K562 (cell line): Measurements from ENCODE around the gene BCCIP.

ENCODE experiments used
- E2F3 ChIP-seq: fragments of 250-450 bp; sonication (Bioruptor Pico); IDR thresholded peaks from 2 replicates; pipeline ENCODE4 v1.4.0; 2020; ENCODE audit warnings: mild to moderate bottlenecking
- RHOXF2B ChIP-seq: fragments of 250-450 bp; sonication (Bioruptor Pico); conservative IDR thresholded peaks from 2 replicates; pipeline ENCODE4 v1.5.1; 2021
- TF ChIP-seq, protein P1 (sequence below), 2 experiments: fragments of 450-650 bp in 1 of 2; sonication (generic) in 1 of 2; formaldehyde crosslinking in 1 of 2; IDR thresholded peaks in 1 of 2; conservative IDR thresholded peaks in 1 of 2; 2 replicates each; pipeline versions ENCODE4 v1.6.1 to v1.8.1; 2016 to 2023; ENCODE audit warnings: mild to moderate bottlenecking in 2 of 2, moderate library complexity in 2 of 2, inconsistent platforms in 1 of 2, missing genetic modification reagents in 1 of 2

DNA sequence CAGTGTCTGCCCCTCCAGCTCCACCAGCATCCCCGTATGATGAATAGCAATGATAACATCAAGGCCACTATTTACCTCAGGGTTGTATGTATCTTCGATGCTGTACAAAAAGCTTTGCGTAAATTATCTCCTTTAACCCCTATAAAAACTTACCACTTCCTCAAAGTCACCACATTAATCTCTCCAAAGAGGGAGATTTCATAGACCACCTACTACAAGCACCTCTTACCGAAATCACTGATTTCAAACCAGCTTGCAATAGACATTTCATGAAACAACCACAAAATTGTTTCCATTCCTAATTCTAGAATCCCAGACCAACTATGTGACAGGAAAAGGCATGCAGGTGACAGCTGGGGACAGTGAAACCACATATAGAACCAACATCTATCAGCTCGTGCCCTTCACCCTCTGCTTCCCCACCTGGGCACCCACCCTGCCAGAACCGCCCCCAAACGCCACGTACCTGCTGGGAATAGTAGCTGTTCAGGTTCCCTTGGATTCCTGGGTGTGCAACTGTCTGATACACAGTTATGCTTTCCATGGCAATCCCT is 27.6 kb upstream of the BCCIP start:
- no peak for TF ChIP-seq RHOXF2B
- no peak for TF ChIP-seq E2F3 (CRISPR knock-in tag)
- TF ChIP-seq, protein P1, sequence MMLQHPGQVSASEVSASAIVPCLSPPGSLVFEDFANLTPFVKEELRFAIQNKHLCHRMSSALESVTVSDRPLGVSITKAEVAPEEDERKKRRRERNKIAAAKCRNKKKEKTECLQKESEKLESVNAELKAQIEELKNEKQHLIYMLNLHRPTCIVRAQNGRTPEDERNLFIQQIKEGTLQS (IDR thresholded peaks at IDR 0.05) = no peak
- TF ChIP-seq, protein P1 (CRISPR knock-in tag; conservative IDR thresholded peaks at IDR 0.05) = no peak
